Mesenteric fat pad (tissue), 1 donor: ENCODE results near the gene MTCH1. TPM values are rescaled to one million over a fixed set of nuclear protein-coding genes. Genes with fewer than 3 reads are reported as not detected.
"Not testable (repeated sequence)": the region's sequence is repeated elsewhere in the genome, so short reads cannot be mapped to it uniquely, and the experiment has no call there.

Experiments
- DNase-seq: peaks from one replicate; pipeline ENCODE4 v3.0.0-alpha.2; 2020; ENCODE audit warnings: low spot score
- total RNA-seq: library from RNA; stranded (reverse); fragmentation: NEBNext Ultra II Directional; extraction: Animal tissue kit (Norgen Biotek cat#: 25700); gene quantifications from one replicate; pipeline ENCODE4 v1.2.1, GENCODE V29; 2021
- donor health status: DM: yes; HTN: yes; CAD: no.

MTCH1 gene
- total RNA-seq, 1 donor from 2014 or later = 169 TPM

- no peak for DNase-seq
Measured at GRCh38 chr6:36999061-36999750, 13.2 kb upstream of the MTCH1 start.

- DNase-seq = no peak
Measured at GRCh38 chr6:36998723-36999038, 12.7 kb upstream of the MTCH1 start.

GRCh38 chr6:36997811-36998722 lies 12.1 kb upstream of the MTCH1 start:
- DNase-seq = no peak

- DNase-seq = not testable (repeated sequence)
Measured at GRCh38 chr6:36990401-36990800, 4.4 kb upstream of the MTCH1 start.

GRCh38 chr6:36989264-36989663 lies 3.3 kb upstream of the MTCH1 start:
- DNase-seq = no peak

GRCh38 chr6:36986704-36987047 lies 680 bp upstream of the MTCH1 start:
- DNase-seq = no peak

GRCh38 chr6:36985417-36985807 lies 584 bp downstream of the MTCH1 start:
- no peak for DNase-seq

GRCh38 chr6:36984581-36985416 lies 1.2 kb downstream of the MTCH1 start:
- no peak for DNase-seq

GRCh38 chr6:36983538-36983937 lies 2.5 kb downstream of the MTCH1 start:
- DNase-seq = no peak

- DNase-seq = no peak
Measured at GRCh38 chr6:36980876-36981619, 4.9 kb downstream of the MTCH1 start.

- DNase-seq = no peak
Measured at GRCh38 chr6:36980129-36980528, 5.9 kb downstream of the MTCH1 start.

GRCh38 chr6:36979347-36979742 lies 6.7 kb downstream of the MTCH1 start:
- DNase-seq = no peak

GRCh38 chr6:36978421-36979346 lies 7.3 kb downstream of the MTCH1 start:
- no peak for DNase-seq

- DNase-seq = no peak
Measured at GRCh38 chr6:36977470-36977941, 8.5 kb downstream of the MTCH1 start.

GRCh38 chr6:36976931-36977330 lies 9.1 kb downstream of the MTCH1 start:
- DNase-seq = no peak

GRCh38 chr6:36976509-36976908 lies 9.5 kb downstream of the MTCH1 start:
- no peak for DNase-seq

- no peak for DNase-seq
Measured at GRCh38 chr6:36976007-36976264, 10.1 kb downstream of the MTCH1 start.

- DNase-seq = no peak
Measured at GRCh38 chr6:36975231-36976006, 10.6 kb downstream of the MTCH1 start.

- no peak for DNase-seq
Measured at GRCh38 chr6:36973647-36974046, 12.3 kb downstream of the MTCH1 start.
